Stimulated activated CD4-positive, alpha-beta T cell treated with anti-CD3 and anti-CD28 coated beads, Interleukin-2, amount 100 ng/mL, for 48 hours (primary cell): ENCODE measurements around the gene MTFP1.
A peak's percentile ranks its signal among the peaks of the same experiment; 100 is the strongest.
"Not testable (repeated sequence)": the region's sequence is repeated elsewhere in the genome, so short reads cannot be mapped to it uniquely, and the experiment has no call there.

Source experiments
- DNase-seq, 2 donors: peaks; one replicate each; pipeline ENCODE4 v3.0.0-alpha.2; 2020

The MTFP1 gene

DNA sequence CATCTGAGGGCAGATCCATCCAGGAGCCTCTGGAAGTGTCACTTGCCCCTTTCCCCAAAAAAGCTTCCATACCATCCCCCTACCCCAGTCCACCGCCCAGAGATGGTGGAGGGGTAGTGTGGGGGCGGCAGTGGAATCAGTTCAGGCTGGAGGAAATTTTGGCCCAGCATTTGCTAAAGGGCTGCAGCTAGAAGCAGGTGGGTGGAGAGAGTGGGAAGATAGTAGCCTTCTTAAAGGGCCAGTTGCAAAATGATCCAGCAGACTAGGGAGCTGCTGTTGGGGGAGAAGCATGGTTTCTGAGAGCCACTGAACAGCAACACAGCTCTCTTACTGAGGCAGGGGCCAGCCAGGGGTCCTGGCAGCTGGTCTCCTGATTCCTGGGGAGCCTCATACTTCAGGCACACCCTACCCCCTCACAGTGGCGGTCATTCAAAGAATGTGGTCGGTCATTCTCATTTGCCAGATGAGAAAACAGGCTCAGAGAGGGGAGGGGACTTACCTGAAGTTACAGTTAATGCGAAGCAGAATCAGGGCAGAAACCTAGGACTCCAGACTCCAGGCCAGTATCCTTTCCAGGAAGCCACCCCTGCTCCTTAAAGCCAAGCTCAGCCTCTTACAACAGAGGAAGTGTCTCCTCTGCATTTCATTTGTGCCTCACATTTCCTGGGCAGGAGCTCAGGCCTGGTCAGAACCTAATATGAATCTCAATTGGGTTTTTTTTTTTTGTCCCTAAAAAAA, 23.4 kb upstream of the MTFP1 start:
- no peak for DNase-seq

DNA sequence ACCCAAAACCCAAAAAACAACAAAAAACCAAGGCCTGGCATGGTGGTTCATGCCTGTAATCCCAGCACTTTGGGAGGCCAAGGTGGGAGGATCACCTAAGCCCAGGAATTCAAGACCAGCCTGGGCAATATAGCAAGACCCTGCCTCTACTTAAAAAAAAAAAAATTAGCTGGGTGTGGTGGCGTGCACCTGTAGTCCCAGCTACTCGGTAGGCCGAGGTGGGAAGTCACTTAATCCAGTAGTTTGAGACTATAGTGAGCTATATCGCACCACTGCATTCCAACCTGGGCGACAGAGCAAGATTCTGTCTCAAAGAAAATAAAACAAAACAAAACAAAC, 22.8 kb upstream of the MTFP1 start:
- DNase-seq, result not testable (repeated sequence)

DNA sequence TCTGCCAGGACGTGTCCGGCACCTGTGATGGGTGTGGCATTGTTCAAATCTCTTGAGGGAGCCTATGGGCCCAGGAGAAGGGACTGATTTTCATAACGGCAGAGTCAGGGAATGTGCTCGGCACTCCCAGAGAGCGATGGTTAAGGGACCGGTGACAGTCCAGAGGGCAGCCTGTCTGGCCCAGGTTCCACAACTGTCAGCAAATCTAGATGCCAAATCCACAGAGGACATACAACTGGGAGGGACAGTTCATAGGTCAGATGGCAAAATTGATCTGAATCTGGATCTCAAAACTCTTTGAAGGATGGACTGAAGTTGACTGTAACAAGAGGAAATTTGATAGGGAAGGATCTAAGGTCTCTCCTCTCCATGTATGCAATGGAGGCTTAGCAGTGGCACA, 21.3 kb upstream of the MTFP1 start:
- DNase-seq, result no peak

- DNase-seq, result no peak
Measured at GRCh38 chr22:30405731-30406130, 19.8 kb upstream of the MTFP1 start.

DNA sequence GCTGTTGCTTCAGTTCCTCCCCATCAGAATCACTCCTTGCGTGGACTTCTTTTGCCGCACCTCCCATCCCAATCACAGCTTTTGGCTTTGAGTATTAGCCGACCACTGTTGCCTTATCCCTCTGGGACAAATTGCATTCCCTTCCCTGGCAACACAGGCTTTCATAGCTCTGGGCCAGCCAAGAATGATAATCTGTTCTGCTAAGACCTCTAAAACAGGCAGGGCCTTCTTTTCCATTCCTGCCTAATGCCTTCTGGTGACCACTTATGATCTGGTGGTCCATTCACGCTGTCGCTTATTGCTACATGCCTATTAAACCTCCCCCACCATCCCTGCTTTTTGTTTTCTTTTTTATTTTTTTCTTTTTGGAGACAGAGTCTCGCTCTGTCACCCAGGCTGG, 19.2 kb upstream of the MTFP1 start:
- DNase-seq, result no peak

DNA sequence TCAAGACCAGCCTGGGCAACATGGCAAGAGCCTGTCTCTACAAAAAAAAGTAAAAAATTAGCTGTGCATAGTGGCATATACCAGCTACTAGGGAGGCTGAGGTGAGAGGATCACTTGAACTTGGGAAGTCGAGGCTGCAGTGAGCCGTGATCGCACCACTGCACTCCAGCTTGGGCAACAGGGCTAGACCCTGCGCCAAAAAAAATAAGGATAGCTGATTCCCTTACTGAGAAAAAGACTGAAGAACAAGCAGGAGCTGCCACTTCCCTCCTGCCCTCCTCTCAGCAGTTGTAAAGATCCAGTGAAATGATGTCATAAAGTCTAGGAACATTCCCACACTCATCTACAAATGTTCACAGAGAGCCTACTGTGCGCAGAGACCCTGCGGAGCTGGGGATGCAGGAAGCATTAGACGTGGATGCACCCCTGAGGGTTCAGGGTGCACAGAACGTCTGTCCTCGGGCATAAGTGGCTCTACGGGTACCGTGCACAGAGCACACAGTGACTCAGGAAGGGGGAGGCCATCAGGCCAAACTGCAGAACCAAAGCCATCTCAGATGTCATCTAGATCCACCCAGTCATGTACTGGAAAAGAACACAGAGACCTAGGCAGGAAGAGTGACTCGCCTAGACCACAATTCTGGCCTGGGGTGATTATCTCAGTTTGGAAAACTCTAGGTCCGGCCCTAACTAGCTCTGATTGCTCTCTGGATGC, 17.0 kb upstream of the MTFP1 start:
- DNase-seq, result no peak

- DNase-seq, result no peak
Measured at GRCh38 chr22:30411780-30412179, 13.8 kb upstream of the MTFP1 start.

DNA sequence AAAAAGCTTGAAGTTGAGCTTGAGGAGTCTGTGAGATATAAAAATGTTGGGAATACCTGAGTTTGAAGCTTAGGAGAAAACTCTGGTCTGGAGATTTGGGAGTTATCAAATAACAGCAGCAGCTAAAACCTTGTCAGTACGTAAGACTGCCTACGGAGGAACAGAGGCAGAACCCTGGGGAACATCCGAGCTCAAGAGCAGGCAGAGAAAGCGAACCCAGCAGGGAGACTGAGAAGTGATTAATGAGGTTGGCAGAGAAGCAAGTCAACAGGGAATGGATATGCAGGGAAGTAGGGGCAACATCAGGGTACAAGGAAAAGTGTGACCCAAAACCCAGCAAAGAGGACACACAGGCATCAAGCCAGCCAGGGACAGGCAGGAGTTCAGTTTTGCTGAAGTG, 12.6 kb upstream of the MTFP1 start:
- DNase-seq, result no peak

DNA sequence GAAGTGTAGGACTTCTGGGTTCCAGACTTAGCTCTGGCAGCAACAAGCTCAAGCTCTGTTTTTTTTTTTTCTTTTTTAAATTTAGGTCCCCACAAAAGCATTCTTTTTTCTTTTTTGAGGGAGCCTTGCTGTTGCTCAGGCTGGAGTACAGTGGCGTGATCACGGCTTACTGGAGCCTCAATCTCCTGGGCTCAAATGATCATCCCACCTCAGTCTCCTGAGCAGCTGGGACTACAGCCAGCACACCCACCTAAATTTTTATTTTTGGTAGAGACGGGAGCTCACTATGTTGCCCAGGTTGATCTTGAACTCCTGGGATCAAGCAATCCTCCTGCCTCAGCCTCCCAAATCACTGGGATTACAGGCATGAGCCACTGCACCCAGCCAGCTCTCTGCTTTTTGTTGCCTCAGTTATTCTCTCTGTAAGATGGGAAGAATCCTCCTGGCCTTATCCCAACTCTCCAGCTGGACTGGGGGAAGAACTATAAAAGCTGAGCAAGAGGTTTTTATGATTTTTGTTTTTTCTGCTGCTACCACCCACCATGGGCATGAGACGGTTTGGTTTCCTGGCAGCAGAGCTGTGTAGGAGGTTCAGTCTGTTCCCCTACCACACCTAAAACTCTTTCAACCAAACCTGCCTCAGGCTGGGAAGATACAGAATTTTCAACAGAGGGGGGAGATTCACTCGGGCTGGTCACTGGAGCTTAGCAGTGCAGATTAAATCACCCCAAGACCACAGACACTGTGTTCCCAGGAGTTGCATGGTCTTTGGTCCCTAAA, 11.6 kb upstream of the MTFP1 start:
- DNase-seq, result no peak

DNA sequence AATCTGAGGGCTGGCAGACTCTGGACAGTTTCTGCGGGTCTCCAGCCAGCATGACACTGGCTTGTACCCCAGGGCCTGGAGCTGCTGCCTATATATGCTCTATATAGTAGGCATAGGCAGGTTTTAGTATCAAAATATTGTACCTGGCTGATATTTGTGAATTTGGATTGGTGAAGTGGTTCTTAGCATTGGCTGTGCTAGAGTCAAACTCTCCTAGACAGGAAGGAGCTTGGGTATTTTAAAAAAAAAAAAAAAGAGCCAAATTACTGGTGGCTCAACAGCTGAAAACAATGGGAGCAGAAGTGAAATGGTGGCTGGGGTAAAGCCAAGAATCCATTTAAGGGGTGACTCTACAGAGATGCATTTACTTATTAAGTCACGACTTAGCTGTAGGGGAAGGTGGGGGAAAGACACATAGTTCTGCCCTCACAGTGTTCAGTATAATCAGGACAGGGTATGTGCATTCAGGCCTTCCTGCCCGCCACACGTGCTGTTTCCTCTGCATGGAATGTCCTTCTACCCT, 11.0 kb upstream of the MTFP1 start:
- DNase-seq, result no peak

GRCh38 chr22:30416403-30416802, 9.2 kb upstream of the MTFP1 start:
- DNase-seq, result no peak

- no peak for DNase-seq
Measured at GRCh38 chr22:30416837-30417236, 8.7 kb upstream of the MTFP1 start.

- no peak for DNase-seq
Measured at GRCh38 chr22:30420347-30421125, 5.0 kb upstream of the MTFP1 start.

DNA sequence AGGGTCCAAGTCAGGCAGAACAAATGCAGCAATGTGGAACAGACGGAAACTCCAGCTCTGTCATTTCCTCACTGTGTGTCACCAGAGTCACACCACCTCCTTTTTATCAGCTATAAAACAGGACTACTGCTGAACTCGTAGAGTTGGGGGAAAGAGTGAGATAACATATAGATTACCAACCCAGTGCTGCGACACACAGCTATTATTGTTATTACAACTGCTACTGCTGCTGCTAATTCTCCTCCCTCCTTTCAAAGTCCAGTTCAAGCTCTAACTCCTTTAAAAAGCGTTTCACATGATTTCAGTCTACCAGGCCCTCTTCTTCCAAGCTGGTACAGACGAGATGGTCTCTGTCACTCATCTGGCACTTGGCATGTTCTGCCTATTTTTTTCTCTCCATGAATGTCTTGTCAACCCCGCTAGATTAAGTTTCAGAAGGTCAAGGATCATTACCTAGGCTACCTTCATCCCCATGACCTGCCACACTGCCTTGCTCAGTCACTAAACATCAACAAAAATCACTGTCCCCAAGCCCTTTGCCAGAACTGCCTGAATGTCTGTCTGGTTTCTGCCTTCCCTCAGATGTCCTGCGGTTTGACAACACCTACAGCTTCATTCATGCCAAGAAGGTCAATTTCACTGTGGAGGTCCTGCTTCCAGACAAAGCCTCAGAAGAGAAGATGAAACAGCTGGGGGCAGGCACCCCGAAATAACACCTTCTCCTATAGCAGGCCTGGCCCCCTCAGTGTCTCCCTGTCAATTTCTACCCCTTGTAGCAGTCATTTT, 3.7 kb upstream of the MTFP1 start:
- no peak for DNase-seq

- DNase-seq, result peak in 1 of 2 donors; percentile 41
Measured at GRCh38 chr22:30422481-30423300, 2.9 kb upstream of the MTFP1 start.

GRCh38 chr22:30423301-30423958, 2.1 kb upstream of the MTFP1 start:
- DNase-seq, result peak; percentile 54 to 59

- peak; percentile 93 to 97 for DNase-seq
Measured at GRCh38 chr22:30423959-30424533, 1.5 kb upstream of the MTFP1 start.

DNA sequence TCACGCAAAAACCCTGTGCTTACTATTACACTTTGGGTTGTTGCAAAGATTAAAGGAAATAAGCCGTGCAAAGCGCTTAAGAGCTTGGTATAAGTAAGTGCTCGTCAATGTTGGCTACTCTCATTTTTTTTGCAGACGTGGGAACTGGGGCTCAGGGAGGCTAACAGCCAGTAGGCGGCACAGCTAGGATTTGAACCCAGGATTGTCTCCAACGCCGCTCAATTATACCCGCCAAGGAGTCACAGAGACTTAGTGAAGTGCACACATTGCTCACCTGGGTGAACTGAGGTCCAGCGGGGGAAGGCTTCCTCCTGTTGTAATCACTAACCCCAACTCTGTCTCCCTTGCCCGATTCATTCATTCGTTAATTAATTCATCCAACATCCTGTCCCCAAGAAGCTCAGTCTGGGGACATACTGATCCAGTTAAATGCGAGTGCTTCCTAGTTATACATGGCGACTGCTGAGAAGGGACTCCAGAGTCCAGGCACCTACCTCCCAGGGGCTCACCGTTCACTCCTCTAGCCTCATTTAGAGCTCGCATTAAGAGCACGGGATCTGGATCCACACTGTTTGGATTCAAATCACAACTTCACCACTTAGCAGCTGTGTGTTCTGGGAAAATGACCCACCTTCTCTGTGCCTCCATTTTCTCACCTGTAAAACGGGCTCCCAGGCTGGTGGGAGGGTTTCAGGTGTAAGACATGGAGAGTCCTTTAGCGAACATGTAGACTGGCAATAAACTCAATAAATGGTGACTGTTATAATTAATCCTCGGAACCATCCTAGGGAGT, 838 bp upstream of the MTFP1 start:
- peak in 1 of 2 donors; percentile 30 for DNase-seq

DNA sequence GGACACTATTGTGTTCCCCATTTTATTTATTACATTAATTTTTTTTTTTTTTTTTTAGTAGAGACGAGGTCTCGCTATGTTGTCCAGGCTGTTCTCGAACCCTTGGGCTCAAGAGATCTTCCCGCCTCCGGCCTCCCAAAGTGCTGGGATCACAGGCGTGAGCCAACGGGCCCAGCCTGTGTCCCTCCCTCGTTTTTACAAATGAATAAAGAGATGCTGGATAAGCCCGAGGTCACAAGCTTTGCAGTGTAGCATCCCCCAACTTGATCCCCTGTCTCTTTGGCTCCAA, 297 bp upstream of the MTFP1 start:
- no peak for DNase-seq
